HEK293 (cell line): ENCODE measurements around the gene ZBTB38.

Experiments
- KLF1 ChIP-seq: fragments of 450-650 bp; formaldehyde crosslinking; IDR thresholded peaks from 2 replicates; pipeline ENCODE4 v1.5.1; 2016; ENCODE audit warnings: missing biosample characterization, missing genetic modification characterization
- SCRT2 ChIP-seq: fragments of 450-650 bp; formaldehyde crosslinking; IDR thresholded peaks from 2 replicates; pipeline ENCODE4 v1.5.1; 2016; ENCODE audit warnings: missing biosample characterization, missing genetic modification characterization
- ZBTB17 ChIP-seq: fragments of 450-650 bp; formaldehyde crosslinking; IDR thresholded peaks from 2 replicates; pipeline ENCODE4 v1.5.1; 2016; ENCODE audit warnings: missing biosample characterization, missing genetic modification characterization
- ZBTB20 ChIP-seq: fragments of 450-650 bp; formaldehyde crosslinking; IDR thresholded peaks from 2 replicates; pipeline ENCODE4 v1.5.1; 2016; ENCODE audit warnings: missing biosample characterization, missing genetic modification characterization
- ZFP37 ChIP-seq: fragments of 450-650 bp; formaldehyde crosslinking; IDR thresholded peaks from 2 replicates; pipeline ENCODE4 v1.5.1; 2016; ENCODE audit warnings: missing biosample characterization, missing genetic modification characterization
- ZFP69B ChIP-seq: fragments of 450-650 bp; formaldehyde crosslinking; IDR thresholded peaks from 2 replicates; pipeline ENCODE4 v1.5.1; 2016; ENCODE audit warnings: missing biosample characterization, missing genetic modification characterization
- ZIC2 ChIP-seq: fragments of 450-650 bp; formaldehyde crosslinking; IDR thresholded peaks from 2 replicates; pipeline ENCODE4 v1.5.1; 2016; ENCODE audit warnings: missing biosample characterization, missing genetic modification characterization
- ZNF146 ChIP-seq: fragments of 450-650 bp; formaldehyde crosslinking; IDR thresholded peaks from 2 replicates; pipeline ENCODE4 v1.5.1; 2016; ENCODE audit warnings: missing biosample characterization, missing genetic modification characterization
- ZNF341 ChIP-seq: fragments of 450-650 bp; formaldehyde crosslinking; IDR thresholded peaks from 2 replicates; pipeline ENCODE4; 2016; ENCODE audit warnings: low read depth, missing biosample characterization, missing genetic modification characterization
- ZNF350 ChIP-seq: fragments of 450-650 bp; formaldehyde crosslinking; IDR thresholded peaks from 2 replicates; pipeline ENCODE4 v1.5.0; 2017; ENCODE audit warnings: missing biosample characterization, mild to moderate bottlenecking, missing genetic modification characterization
- ZNF404 ChIP-seq: fragments of 450-650 bp; formaldehyde crosslinking; IDR thresholded peaks from 2 replicates; pipeline ENCODE4 v1.5.1; 2017; ENCODE audit warnings: missing biosample characterization, missing genetic modification characterization
- ZNF529 ChIP-seq: fragments of 450-650 bp; formaldehyde crosslinking; IDR thresholded peaks from 2 replicates; pipeline ENCODE4 v1.5.1; 2017; ENCODE audit warnings: missing genetic modification characterization, missing biosample characterization; ENCODE audit not compliant: insufficient replicate concordance
- ZNF561 ChIP-seq: fragments of 450-650 bp; IDR thresholded peaks from 2 replicates; pipeline ENCODE4 v1.5.1; 2018; ENCODE audit warnings: missing biosample characterization, missing genetic modification characterization, borderline replicate concordance
- ZNF624 ChIP-seq: fragments of 450-650 bp; formaldehyde crosslinking; IDR thresholded peaks from 2 replicates; pipeline ENCODE4 v1.5.1; 2017; ENCODE audit warnings: missing biosample characterization, missing genetic modification characterization
- ZNF791 ChIP-seq: fragments of 450-650 bp; formaldehyde crosslinking; IDR thresholded peaks from 2 replicates; pipeline ENCODE4 v1.5.1; 2016; ENCODE audit warnings: missing biosample characterization, missing genetic modification characterization
- ZNF830 ChIP-seq: fragments of 450-650 bp; IDR thresholded peaks from 2 replicates; pipeline ENCODE4 v1.5.0; 2018; ENCODE audit warnings: missing biosample characterization, missing genetic modification characterization, low read depth, mild to moderate bottlenecking, moderate library complexity
- ZNF837 ChIP-seq: fragments of 450-650 bp; formaldehyde crosslinking; IDR thresholded peaks from 2 replicates; pipeline ENCODE4 v1.5.1; 2016; ENCODE audit warnings: missing biosample characterization, missing genetic modification characterization
- ZSCAN23 ChIP-seq: fragments of 450-650 bp; formaldehyde crosslinking; IDR thresholded peaks from 2 replicates; pipeline ENCODE4 v1.5.1; 2016; ENCODE audit warnings: missing biosample characterization, missing genetic modification characterization
- TF ChIP-seq, protein P1 (sequence below): fragments of 450-650 bp; IDR thresholded peaks from 2 replicates; pipeline ENCODE4 v1.5.1; 2018; ENCODE audit warnings: missing biosample characterization, missing genetic modification characterization
- TF ChIP-seq, protein P2 (sequence below): sonication (generic); formaldehyde crosslinking; IDR thresholded peaks from 2 replicates; pipeline ENCODE4 v1.8.1; 2022; ENCODE audit warnings: mild to moderate bottlenecking, moderate library complexity, missing genetic modification reagents
- TF ChIP-seq, protein P3 (sequence below): fragments of 450-650 bp; formaldehyde crosslinking; IDR thresholded peaks from 2 replicates; pipeline ENCODE4 v1.5.1; 2016; ENCODE audit warnings: missing biosample characterization, missing genetic modification characterization
- TF ChIP-seq, protein P4 (sequence below): fragments of 450-650 bp; formaldehyde crosslinking; IDR thresholded peaks from 2 replicates; pipeline ENCODE4 v1.5.1; 2017; ENCODE audit warnings: missing biosample characterization, missing genetic modification characterization
- TF ChIP-seq, protein P5 (sequence below): fragments of 450-650 bp; formaldehyde crosslinking; IDR thresholded peaks from 2 replicates; pipeline ENCODE4 v1.5.1; 2016; ENCODE audit warnings: missing biosample characterization, missing genetic modification characterization, borderline replicate concordance
- TF ChIP-seq, protein P6 (sequence below): fragments of 450-650 bp; formaldehyde crosslinking; IDR thresholded peaks from 2 replicates; pipeline ENCODE4 v1.5.1; 2016; ENCODE audit warnings: missing biosample characterization, missing genetic modification characterization
- TF ChIP-seq, protein P7 (sequence below): fragments of 450-650 bp; formaldehyde crosslinking; IDR thresholded peaks from 2 replicates; pipeline ENCODE4 v1.5.1; 2017; ENCODE audit warnings: missing biosample characterization, missing genetic modification characterization

Gene ZBTB38

DNA sequence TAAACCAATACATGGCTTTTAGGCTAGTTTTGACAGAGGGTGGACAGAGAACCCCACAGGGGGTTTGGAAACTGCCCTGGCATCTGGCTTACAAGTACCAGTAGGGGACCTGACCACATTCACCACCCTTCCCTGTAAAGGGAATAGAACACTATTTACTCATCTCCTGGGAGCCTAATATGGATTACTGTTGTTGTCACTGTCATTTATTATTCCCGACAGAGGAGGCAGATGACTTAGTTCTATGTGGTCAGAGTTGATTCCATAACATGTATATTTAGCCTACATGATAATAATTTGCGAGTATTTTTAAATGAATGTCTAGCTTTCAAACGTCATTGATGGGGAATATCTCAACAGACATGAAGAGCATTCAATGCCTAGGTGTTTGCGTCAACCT lies 15.9 kb downstream of the ZBTB38 start (continued):
- TF ChIP-seq, protein P1, sequence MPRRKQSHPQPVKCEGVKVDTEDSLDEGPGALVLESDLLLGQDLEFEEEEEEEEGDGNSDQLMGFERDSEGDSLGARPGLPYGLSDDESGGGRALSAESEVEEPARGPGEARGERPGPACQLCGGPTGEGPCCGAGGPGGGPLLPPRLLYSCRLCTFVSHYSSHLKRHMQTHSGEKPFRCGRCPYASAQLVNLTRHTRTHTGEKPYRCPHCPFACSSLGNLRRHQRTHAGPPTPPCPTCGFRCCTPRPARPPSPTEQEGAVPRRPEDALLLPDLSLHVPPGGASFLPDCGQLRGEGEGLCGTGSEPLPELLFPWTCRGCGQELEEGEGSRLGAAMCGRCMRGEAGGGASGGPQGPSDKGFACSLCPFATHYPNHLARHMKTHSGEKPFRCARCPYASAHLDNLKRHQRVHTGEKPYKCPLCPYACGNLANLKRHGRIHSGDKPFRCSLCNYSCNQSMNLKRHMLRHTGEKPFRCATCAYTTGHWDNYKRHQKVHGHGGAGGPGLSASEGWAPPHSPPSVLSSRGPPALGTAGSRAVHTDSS (tag by site-specific recombination) = no peak
- TF ChIP-seq ZNF529 (tag by site-specific recombination) (no peak), ZNF624 (no peak), ZNF791 (tag by site-specific recombination) (no peak), ZNF830 (tag by site-specific recombination) (no peak), ZNF146 (0 out of 2 replicates have a peak, but pooled peaks have one; percentile 34), ZNF837 (no peak), ZSCAN23 (tag by site-specific recombination) (no peak), ZNF561 (tag by site-specific recombination) (0 out of 2 replicates have a peak, but pooled peaks have one; percentile 59), ZNF350 (tag by site-specific recombination) (no peak), ZBTB17 (no peak; the same call in 1 of the 2 replicates), SCRT2 (tag by site-specific recombination) (no peak), KLF1 (tag by site-specific recombination) (no peak), ZNF341 (tag by site-specific recombination) (no peak), ZIC2 (peak; percentile 74), ZNF404 (no peak), ZBTB20 (tag by site-specific recombination) (peak; percentile 91), ZFP37 (tag by site-specific recombination) (no peak), ZFP69B (no peak)
- TF ChIP-seq, protein P2, sequence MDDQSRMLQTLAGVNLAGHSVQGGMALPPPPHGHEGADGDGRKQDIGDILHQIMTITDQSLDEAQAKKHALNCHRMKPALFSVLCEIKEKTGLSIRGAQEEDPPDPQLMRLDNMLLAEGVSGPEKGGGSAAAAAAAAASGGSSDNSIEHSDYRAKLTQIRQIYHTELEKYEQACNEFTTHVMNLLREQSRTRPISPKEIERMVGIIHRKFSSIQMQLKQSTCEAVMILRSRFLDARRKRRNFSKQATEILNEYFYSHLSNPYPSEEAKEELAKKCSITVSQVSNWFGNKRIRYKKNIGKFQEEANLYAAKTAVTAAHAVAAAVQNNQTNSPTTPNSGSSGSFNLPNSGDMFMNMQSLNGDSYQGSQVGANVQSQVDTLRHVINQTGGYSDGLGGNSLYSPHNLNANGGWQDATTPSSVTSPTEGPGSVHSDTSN (CRISPR knock-in tag) = no peak
- TF ChIP-seq, protein P3, sequence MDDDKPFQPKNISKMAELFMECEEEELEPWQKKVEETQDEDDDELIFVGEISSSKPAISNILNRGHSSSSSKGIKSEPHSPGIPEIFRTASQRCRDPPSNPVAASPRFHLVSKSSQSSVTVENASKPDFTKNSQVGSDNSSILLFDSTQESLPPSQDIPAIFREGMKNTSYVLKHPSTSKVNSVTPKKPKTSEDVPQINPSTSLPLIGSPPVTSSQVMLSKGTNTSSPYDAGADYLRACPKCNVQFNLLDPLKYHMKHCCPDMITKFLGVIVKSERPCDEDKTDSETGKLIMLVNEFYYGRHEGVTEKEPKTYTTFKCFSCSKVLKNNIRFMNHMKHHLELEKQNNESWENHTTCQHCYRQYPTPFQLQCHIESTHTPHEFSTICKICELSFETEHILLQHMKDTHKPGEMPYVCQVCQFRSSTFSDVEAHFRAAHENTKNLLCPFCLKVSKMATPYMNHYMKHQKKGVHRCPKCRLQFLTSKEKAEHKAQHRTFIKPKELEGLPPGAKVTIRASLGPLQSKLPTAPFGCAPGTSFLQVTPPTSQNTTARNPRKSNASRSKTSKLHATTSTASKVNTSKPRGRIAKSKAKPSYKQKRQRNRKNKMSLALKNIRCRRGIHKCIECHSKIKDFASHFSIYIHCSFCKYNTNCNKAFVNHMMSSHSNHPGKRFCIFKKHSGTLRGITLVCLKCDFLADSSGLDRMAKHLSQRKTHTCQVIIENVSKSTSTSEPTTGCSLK = no peak
- TF ChIP-seq, protein P4, sequence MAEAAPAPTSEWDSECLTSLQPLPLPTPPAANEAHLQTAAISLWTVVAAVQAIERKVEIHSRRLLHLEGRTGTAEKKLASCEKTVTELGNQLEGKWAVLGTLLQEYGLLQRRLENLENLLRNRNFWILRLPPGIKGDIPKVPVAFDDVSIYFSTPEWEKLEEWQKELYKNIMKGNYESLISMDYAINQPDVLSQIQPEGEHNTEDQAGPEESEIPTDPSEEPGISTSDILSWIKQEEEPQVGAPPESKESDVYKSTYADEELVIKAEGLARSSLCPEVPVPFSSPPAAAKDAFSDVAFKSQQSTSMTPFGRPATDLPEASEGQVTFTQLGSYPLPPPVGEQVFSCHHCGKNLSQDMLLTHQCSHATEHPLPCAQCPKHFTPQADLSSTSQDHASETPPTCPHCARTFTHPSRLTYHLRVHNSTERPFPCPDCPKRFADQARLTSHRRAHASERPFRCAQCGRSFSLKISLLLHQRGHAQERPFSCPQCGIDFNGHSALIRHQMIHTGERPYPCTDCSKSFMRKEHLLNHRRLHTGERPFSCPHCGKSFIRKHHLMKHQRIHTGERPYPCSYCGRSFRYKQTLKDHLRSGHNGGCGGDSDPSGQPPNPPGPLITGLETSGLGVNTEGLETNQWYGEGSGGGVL (tag by site-specific recombination) = no peak
- TF ChIP-seq, protein P5, sequence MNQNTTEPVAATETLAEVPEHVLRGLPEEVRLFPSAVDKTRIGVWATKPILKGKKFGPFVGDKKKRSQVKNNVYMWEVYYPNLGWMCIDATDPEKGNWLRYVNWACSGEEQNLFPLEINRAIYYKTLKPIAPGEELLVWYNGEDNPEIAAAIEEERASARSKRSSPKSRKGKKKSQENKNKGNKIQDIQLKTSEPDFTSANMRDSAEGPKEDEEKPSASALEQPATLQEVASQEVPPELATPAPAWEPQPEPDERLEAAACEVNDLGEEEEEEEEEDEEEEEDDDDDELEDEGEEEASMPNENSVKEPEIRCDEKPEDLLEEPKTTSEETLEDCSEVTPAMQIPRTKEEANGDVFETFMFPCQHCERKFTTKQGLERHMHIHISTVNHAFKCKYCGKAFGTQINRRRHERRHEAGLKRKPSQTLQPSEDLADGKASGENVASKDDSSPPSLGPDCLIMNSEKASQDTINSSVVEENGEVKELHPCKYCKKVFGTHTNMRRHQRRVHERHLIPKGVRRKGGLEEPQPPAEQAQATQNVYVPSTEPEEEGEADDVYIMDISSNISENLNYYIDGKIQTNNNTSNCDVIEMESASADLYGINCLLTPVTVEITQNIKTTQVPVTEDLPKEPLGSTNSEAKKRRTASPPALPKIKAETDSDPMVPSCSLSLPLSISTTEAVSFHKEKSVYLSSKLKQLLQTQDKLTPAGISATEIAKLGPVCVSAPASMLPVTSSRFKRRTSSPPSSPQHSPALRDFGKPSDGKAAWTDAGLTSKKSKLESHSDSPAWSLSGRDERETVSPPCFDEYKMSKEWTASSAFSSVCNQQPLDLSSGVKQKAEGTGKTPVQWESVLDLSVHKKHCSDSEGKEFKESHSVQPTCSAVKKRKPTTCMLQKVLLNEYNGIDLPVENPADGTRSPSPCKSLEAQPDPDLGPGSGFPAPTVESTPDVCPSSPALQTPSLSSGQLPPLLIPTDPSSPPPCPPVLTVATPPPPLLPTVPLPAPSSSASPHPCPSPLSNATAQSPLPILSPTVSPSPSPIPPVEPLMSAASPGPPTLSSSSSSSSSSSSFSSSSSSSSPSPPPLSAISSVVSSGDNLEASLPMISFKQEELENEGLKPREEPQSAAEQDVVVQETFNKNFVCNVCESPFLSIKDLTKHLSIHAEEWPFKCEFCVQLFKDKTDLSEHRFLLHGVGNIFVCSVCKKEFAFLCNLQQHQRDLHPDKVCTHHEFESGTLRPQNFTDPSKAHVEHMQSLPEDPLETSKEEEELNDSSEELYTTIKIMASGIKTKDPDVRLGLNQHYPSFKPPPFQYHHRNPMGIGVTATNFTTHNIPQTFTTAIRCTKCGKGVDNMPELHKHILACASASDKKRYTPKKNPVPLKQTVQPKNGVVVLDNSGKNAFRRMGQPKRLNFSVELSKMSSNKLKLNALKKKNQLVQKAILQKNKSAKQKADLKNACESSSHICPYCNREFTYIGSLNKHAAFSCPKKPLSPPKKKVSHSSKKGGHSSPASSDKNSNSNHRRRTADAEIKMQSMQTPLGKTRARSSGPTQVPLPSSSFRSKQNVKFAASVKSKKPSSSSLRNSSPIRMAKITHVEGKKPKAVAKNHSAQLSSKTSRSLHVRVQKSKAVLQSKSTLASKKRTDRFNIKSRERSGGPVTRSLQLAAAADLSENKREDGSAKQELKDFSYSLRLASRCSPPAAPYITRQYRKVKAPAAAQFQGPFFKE (tag by site-specific recombination) = no peak
- TF ChIP-seq, protein P6, sequence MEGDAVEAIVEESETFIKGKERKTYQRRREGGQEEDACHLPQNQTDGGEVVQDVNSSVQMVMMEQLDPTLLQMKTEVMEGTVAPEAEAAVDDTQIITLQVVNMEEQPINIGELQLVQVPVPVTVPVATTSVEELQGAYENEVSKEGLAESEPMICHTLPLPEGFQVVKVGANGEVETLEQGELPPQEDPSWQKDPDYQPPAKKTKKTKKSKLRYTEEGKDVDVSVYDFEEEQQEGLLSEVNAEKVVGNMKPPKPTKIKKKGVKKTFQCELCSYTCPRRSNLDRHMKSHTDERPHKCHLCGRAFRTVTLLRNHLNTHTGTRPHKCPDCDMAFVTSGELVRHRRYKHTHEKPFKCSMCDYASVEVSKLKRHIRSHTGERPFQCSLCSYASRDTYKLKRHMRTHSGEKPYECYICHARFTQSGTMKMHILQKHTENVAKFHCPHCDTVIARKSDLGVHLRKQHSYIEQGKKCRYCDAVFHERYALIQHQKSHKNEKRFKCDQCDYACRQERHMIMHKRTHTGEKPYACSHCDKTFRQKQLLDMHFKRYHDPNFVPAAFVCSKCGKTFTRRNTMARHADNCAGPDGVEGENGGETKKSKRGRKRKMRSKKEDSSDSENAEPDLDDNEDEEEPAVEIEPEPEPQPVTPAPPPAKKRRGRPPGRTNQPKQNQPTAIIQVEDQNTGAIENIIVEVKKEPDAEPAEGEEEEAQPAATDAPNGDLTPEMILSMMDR (tag by site-specific recombination) = no peak; the same call in 1 of the 2 replicates
- TF ChIP-seq, protein P7, sequence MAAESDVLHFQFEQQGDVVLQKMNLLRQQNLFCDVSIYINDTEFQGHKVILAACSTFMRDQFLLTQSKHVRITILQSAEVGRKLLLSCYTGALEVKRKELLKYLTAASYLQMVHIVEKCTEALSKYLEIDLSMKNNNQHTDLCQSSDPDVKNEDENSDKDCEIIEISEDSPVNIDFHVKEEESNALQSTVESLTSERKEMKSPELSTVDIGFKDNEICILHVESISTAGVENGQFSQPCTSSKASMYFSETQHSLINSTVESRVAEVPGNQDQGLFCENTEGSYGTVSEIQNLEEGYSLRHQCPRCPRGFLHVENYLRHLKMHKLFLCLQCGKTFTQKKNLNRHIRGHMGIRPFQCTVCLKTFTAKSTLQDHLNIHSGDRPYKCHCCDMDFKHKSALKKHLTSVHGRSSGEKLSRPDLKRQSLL (tag by site-specific recombination) = no peak
